Heart right ventricle (tissue), 16 donors: ENCODE measurements around the gene MRPL2. TPM values are rescaled to one million over a fixed set of nuclear protein-coding genes. Genes with fewer than 3 reads are reported as not detected.

Experiments
- ATAC-seq, 8 donors: fragments of 200-7000 bp; cut with Tn5 transposase; one replicate each; pipeline ENCODE4 v1.9.1; 2020; ENCODE audit warnings: mild to moderate bottlenecking in 8 of 8, moderate library complexity in 8 of 8, moderate number of reproducible peaks in 1 of 8
- DNase-seq, 2 donors: peaks; one replicate each; pipeline ENCODE4 v3.0.0-alpha.2; 2020
- H3K27ac ChIP-seq, 10 donors: fragments of 200-600 bp; sonication (generic) in 2 of 10; one replicate each; pipeline versions ENCODE4 v1.5.0 to v1.8.0; 2020 to 2022; ENCODE audit warnings: mild to moderate bottlenecking in 3 of 10
- H3K27me3 ChIP-seq, 7 donors: fragments of 200-600 bp; one replicate each; pipeline ENCODE4 v1.8.0; 2021 to 2022; ENCODE audit warnings: mild to moderate bottlenecking in 2 of 7
- H3K36me3 ChIP-seq, 9 donors: fragments of 200-600 bp; sonication (generic) in 1 of 9; one replicate each; pipeline versions ENCODE4 v1.5.0 to v1.8.0; 2020 to 2022; ENCODE audit warnings: mild to moderate bottlenecking in 2 of 9
- H3K4me1 ChIP-seq, 9 donors: fragments of 200-600 bp; sonication (generic) in 1 of 9; one replicate each; pipeline versions ENCODE4 v1.5.0 to v1.8.0; 2020 to 2022; ENCODE audit warnings: mild to moderate bottlenecking in 4 of 9
- H3K4me3 ChIP-seq, 10 donors: fragments of 200-600 bp; sonication (generic) in 2 of 10; one replicate each; pipeline versions ENCODE4 v1.5.0 to v1.8.0; 2020 to 2022; ENCODE audit warnings: mild to moderate bottlenecking in 7 of 10, moderate library complexity in 2 of 10
- H3K9me3 ChIP-seq, 11 donors: fragments of 200-600 bp in 10 of 11; sonication (generic) in 2 of 11; one replicate each; pipeline versions ENCODE4 v1.5.0 to v1.8.0; 2013 to 2022; ENCODE audit warnings: mild to moderate bottlenecking in 2 of 11, control low read depth in 1 of 11, moderate library complexity in 1 of 11
- CTCF ChIP-seq, 9 donors: fragments of 200-600 bp; sonication (generic) in 2 of 9; IDR thresholded peaks; one replicate each; pipeline versions ENCODE4 v1.5.0 to v1.8.0; 2021 to 2022; ENCODE audit warnings: antibody characterized with exemption in 9 of 9, mild to moderate bottlenecking in 5 of 9, moderate library complexity in 1 of 9
- WGBS, 2 donors: extraction: QIAGEN DNeasy Blood & Tissue Kit; methylation state at CpG; one replicate each; pipeline ENCODE4 v1.1.7; 2013; ENCODE audit warnings: inconsistent platforms in 1 of 2; 5-methylcytosine and 5-hydroxymethylcytosine counted together
- intact Hi-C, 10 donors: fragments of 100-400 bp; cut with DNase I; formaldehyde crosslinking; loops; one replicate each; pipeline versions ENCODE4 v1.11.1 to v1.14.2; 2022
- polyA plus RNA-seq, 2 donors: library from polyadenylated mRNA; stranded (reverse); fragments of 200-250 nt; gene quantifications; one replicate each; pipeline ENCODE4 v1.2.3, GENCODE V29; 2013
- total RNA-seq, 10 donors: library from RNA; stranded (reverse); fragmentation: NEBNext Ultra II Directional in 3 of 10; extraction: Animal tissue kit (Norgen Biotek cat#: 25700) in 3 of 10; gene quantifications; one replicate each; pipeline versions ENCODE4 v1.2.1 to v1.2.4, GENCODE V29; 2021 to 2023
- donor health status: Arrhythmogenic right ventricular cardiomyopathy.
- donor health status: ischemic (EF 13 %, LVEDD 7.1; RV severe dilation, severe dysfunction).
- donor health status: healthy with polysubstance abuse.
- donor health status: DM: no; HTN: yes; CAD: no.
- donor health status: DM: no; HTN: no; CAD: no.
- donor health status: ischemic (EF 25% LVEDD 6.9; RV normal size, moderate dysfunction).
- donor health status: ischemic (EF 25% LVEDD 5.7; RV mildly dilated, moderate dysfunction).
- donor health status: healthy.
- donor health status: DM: yes; HTN: yes; CAD: no.
- donor health status: Ischemic cardiomyopathy.
- donor health status: ischemic (EF 35%, LVEDD 5.7; RV mildly dilated, moderate dysfunction).
- donor health status: nonischemic (EF 11% LVEDD 7.7; RV severe dilation, severe dysfunction).
- donor health status: DM: yes; HTN: yes; CAD: no.
- donor health status: PGD.
- donor health status: ischemic (EF 29% LVEDD 5.4; RV normal size, mild dysfunction).
- donor health status: nonischemic (EF 23%, LVEDD 6.1; RV moderate dilation, normal function).

The MRPL2 gene
- total and polyA plus RNA-seq, 12 donors, result 76.0 to 165 (median 97.6) TPM

- ATAC-seq (no peak), DNase-seq (no peak)
- intact Hi-C loops, result loop anchor here in 1 of 10 donors (5.0 kb wide), 1 partner anchor 441 kb away; no protein-coding TSS in a partner anchor
- Histone ChIP-seq H3K27me3 (no peaks in the 10 kb centered on the region), H3K27ac (no peak overlapping the region), H3K9me3 (no peaks in the 10 kb centered on the region), H3K36me3 (no peaks in the 10 kb centered on the region), H3K4me3 (no peak overlapping the region), H3K4me1 (peaks cover 0 to 11% (median 0%) of the 10 kb centered on the region in 9 donors)
- WGBS, 2 donors, result 86 to 88% methylated on average over 10 of the region's 10 CpGs
- TF ChIP-seq CTCF (IDR thresholded peaks at IDR 0.05), result no peak
Measured at GRCh38 chr6:43091436-43091991, 32.3 kb upstream of the MRPL2 start.

GRCh38 chr6:43091020-43091419 lies 31.8 kb upstream of the MRPL2 start:
- H3K27me3 ChIP-seq, result no peaks in the 10 kb centered on the region
- no peak overlapping the region for H3K27ac ChIP-seq
- WGBS, 2 donors, result 73% methylated on average over 5 of the region's 5 CpGs
- ATAC-seq (no peak), DNase-seq (no peak)
- no peak overlapping the region for H3K4me3 ChIP-seq
- intact Hi-C loops, result loop anchor here in 1 of 10 donors (5.0 kb wide), 1 partner anchor 441 kb away; no protein-coding TSS in a partner anchor
- peaks cover 0 to 6% (median 0%) of the 10 kb centered on the region in 9 donors for H3K4me1 ChIP-seq
- H3K36me3 ChIP-seq, result no peaks in the 10 kb centered on the region
- no peak for TF ChIP-seq CTCF (IDR thresholded peaks at IDR 0.05)
- H3K9me3 ChIP-seq, result no peaks in the 10 kb centered on the region

- no peak overlapping the region for H3K4me3 ChIP-seq
- ATAC-seq (no peak), DNase-seq (no peak)
- H3K27me3 ChIP-seq, result no peaks in the 10 kb centered on the region
- peaks cover 0 to 4% (median 0%) of the 10 kb centered on the region in 9 donors for H3K4me1 ChIP-seq
- no peak for TF ChIP-seq CTCF (IDR thresholded peaks at IDR 0.05)
- no peaks in the 10 kb centered on the region for H3K9me3 ChIP-seq
- no peaks in the 10 kb centered on the region for H3K36me3 ChIP-seq
- no peak overlapping the region for H3K27ac ChIP-seq
- 58 to 61% methylated on average over 2 of the region's 2 CpGs for WGBS, 2 donors
- intact Hi-C loops, result loop anchor here in 1 of 10 donors (5.0 kb wide), 1 partner anchor 442 kb away; no protein-coding TSS in a partner anchor
Measured at GRCh38 chr6:43090559-43090956, 31.3 kb upstream of the MRPL2 start.

- Histone ChIP-seq H3K9me3 (no peaks in the 10 kb centered on the region), H3K4me1 (peaks cover 0 to 4% (median 0%) of the 10 kb centered on the region in 9 donors), H3K36me3 (no peaks in the 10 kb centered on the region), H3K27ac (no peak overlapping the region), H3K27me3 (no peaks in the 10 kb centered on the region), H3K4me3 (no peak overlapping the region)
- DNase-seq (no peak), ATAC-seq (no peak)
- TF ChIP-seq CTCF (IDR thresholded peaks at IDR 0.05), result no peak
- intact Hi-C loops, result loop anchor here in 1 of 10 donors (5.0 kb wide), 1 partner anchor 442 kb away; no protein-coding TSS in a partner anchor
- WGBS, 2 donors, result 83 to 85% methylated on average over 8 of the region's 8 CpGs
Measured at GRCh38 chr6:43089874-43090558, 30.8 kb upstream of the MRPL2 start.
